Fibroblast of mammary gland (primary cell): Measurements from ENCODE around the gene H19.

Experiments
- DNase-seq: peaks from one replicate; pipeline ENCODE4 v3.0.0-alpha.2; 2010; ENCODE audit warnings: low read depth
- H3K4me3 ChIP-seq: 2 replicates; pipeline ENCODE4 v1.5.1; 2011; ENCODE audit warnings: low read depth, mild to moderate bottlenecking, low read length, moderate library complexity; ENCODE audit not compliant: control insufficient read depth
- CTCF ChIP-seq: conservative IDR thresholded peaks from 2 replicates; pipeline ENCODE4 v1.5.1; 2011; ENCODE audit warnings: low read depth, low read length, inconsistent platforms; ENCODE audit not compliant: control insufficient read depth, insufficient read depth

The H19 gene

GRCh38 chr11:1946812-1947484 is 50.7 kb downstream of the H19 start, which contains the start of gene MRPL23:
Gene MRPL23, plus strand, starts transcription at chr11:1947332. Its CDS starts 31 bp downstream, at chr11:1947363.
- H3K4me3 ChIP-seq: no peak within 1 kb of the TSS
- no peak for TF ChIP-seq CTCF
- no peak for DNase-seq
